ENCODE results near the gene PVRIG.

DNA sequence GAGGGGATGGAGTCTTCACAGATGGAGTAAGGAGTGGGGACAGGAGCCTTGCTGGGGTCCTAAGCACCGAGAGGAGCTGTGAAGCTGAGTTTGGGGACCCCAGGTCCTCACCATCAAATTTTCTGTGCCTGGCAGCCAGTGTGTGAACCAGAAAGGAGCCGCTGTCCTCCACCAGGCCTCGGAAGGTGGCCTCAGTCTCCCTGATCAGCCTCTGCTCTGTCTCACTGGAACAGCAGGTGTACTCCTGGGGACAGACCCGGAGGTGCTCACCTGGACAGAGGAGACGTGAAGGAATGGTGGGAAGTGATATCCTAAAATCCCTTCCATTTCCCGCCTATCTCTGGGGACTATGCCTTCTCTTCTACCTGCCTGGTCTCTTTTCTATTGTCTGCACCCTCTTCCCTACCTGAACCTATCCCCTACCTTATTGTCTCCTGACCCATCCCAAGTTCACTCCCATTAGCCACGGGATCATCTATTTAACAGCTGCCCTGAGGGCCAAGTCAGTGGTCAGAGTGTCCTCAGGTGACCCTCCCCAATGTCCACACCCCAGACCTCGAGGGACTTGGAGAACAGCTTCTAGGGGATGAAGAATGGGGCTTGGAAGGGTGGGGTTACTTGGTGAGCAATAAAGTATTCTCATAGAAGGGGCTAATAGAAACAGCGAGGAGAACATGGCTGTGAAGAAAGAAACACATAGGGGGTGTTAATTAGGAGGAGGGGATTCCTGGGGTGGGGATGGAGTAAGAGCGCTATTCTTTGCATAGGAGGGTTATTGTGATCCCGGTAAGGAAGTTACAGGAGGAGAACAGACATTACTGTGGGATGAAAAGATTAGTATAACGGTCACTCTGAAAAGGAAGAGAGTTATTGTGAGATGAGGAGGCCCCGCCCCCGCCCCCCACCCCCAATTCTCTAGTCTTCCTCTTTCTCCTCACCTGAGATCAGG is 43.4 kb upstream of the PVRIG start:
- TF ChIP-seq, protein P1, sequence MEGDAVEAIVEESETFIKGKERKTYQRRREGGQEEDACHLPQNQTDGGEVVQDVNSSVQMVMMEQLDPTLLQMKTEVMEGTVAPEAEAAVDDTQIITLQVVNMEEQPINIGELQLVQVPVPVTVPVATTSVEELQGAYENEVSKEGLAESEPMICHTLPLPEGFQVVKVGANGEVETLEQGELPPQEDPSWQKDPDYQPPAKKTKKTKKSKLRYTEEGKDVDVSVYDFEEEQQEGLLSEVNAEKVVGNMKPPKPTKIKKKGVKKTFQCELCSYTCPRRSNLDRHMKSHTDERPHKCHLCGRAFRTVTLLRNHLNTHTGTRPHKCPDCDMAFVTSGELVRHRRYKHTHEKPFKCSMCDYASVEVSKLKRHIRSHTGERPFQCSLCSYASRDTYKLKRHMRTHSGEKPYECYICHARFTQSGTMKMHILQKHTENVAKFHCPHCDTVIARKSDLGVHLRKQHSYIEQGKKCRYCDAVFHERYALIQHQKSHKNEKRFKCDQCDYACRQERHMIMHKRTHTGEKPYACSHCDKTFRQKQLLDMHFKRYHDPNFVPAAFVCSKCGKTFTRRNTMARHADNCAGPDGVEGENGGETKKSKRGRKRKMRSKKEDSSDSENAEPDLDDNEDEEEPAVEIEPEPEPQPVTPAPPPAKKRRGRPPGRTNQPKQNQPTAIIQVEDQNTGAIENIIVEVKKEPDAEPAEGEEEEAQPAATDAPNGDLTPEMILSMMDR (IDR thresholded peaks at IDR 0.05; ENCODE audit: poor library complexity): no peak
- no peak for TF ChIP-seq EZH2phosphoT487 (IDR thresholded peaks at IDR 0.05; ENCODE audit: low read depth, severe bottlenecking, unreplicated experiment)
- no peak for TF ChIP-seq EZH2 (IDR thresholded peaks at IDR 0.05; ENCODE audit: borderline replicate concordance)
